H9 (cell line): Measurements from ENCODE around the gene ADAMTS18. TPM values are rescaled to one million over a fixed set of nuclear protein-coding genes. Genes with fewer than 3 reads are reported as not detected.

Experiments
- DNase-seq: peaks from one replicate; pipeline ENCODE4 v3.0.0-alpha.2; 2017
- H2AFZ ChIP-seq: one replicate; pipeline ENCODE4 v1.6.1; 2013; ENCODE audit warnings: mild to moderate bottlenecking, low read length, control low read depth, moderate library complexity
- H2AK5ac ChIP-seq: 2 replicates; pipeline ENCODE4 v1.6.1; 2013; ENCODE audit warnings: low read length, control low read depth, mixed read lengths; ENCODE audit not compliant: insufficient read length
- H2BK120ac ChIP-seq: one replicate; pipeline ENCODE4 v1.6.1; 2013; ENCODE audit warnings: low read depth, mild to moderate bottlenecking, low read length, control low read depth, inconsistent platforms; ENCODE audit not compliant: poor library complexity, severe bottlenecking
- H2BK12ac ChIP-seq: 2 replicates; pipeline ENCODE4 v1.6.1; 2013; ENCODE audit warnings: low read length, control low read depth, mixed read lengths, low read depth; ENCODE audit not compliant: insufficient read length
- H2BK15ac ChIP-seq: 2 replicates; pipeline ENCODE4 v1.6.1; 2013; ENCODE audit warnings: low read depth, low read length, control low read depth
- H2BK20ac ChIP-seq: one replicate; pipeline ENCODE4 v1.6.1; 2013; ENCODE audit warnings: low read depth, mild to moderate bottlenecking, low read length, control low read depth, inconsistent platforms; ENCODE audit not compliant: poor library complexity, severe bottlenecking
- H2BK5ac ChIP-seq: 2 replicates; pipeline ENCODE4 v1.6.1; 2013; ENCODE audit warnings: low read length, control low read depth, mixed read lengths; ENCODE audit not compliant: insufficient read length
- H3K14ac ChIP-seq: 2 replicates; pipeline ENCODE4 v1.6.1; 2013; ENCODE audit warnings: low read length, control low read depth; ENCODE audit not compliant: insufficient read depth
- H3K18ac ChIP-seq: 2 replicates; pipeline ENCODE4 v1.6.1; 2013; ENCODE audit warnings: low read depth, mild to moderate bottlenecking, mixed read lengths, low read length, control low read depth; ENCODE audit not compliant: insufficient read length
- H3K23ac ChIP-seq: 2 replicates; pipeline ENCODE4 v1.6.1; 2013; ENCODE audit warnings: low read length, control low read depth, mixed read lengths, low read depth; ENCODE audit not compliant: insufficient read length
- H3K23me2 ChIP-seq: 2 replicates; pipeline ENCODE4 v1.6.1; 2013; ENCODE audit warnings: low read depth, mild to moderate bottlenecking, mixed read lengths, low read length, control low read depth; ENCODE audit not compliant: insufficient read length, poor library complexity, severe bottlenecking
- H3K27ac ChIP-seq: 2 replicates; pipeline ENCODE4 v1.5.1; 2013; ENCODE audit warnings: low read length, control low read depth, mixed read lengths, low read depth; ENCODE audit not compliant: insufficient read length
- H3K27me3 ChIP-seq: 2 replicates; pipeline ENCODE4 v1.6.1; 2013; ENCODE audit warnings: low read length, control low read depth, inconsistent platforms; ENCODE audit not compliant: insufficient read depth
- H3K4ac ChIP-seq: 2 replicates; pipeline ENCODE4 v1.6.1; 2013; ENCODE audit warnings: low read depth, mild to moderate bottlenecking, control low read depth, inconsistent platforms, low read length, moderate library complexity
- H3K4me1 ChIP-seq: 2 replicates; pipeline ENCODE4 v1.6.1; 2013; ENCODE audit warnings: low read length, control low read depth, inconsistent platforms; ENCODE audit not compliant: insufficient read depth
- H3K4me2 ChIP-seq: 2 replicates; pipeline ENCODE4 v1.6.1; 2013; ENCODE audit warnings: low read length, control low read depth, mixed read lengths; ENCODE audit not compliant: insufficient read length, insufficient read depth
- H3K56ac ChIP-seq: 2 replicates; pipeline ENCODE4 v1.6.1; 2013; ENCODE audit warnings: low read depth, mild to moderate bottlenecking, mixed read lengths, low read length, control low read depth; ENCODE audit not compliant: insufficient read length
- H3K79me1 ChIP-seq: 2 replicates; pipeline ENCODE4 v1.6.1; 2013; ENCODE audit warnings: low read depth, mild to moderate bottlenecking, moderate library complexity, low read length, control low read depth, inconsistent platforms; ENCODE audit not compliant: insufficient read depth, poor library complexity, severe bottlenecking
- H3K79me2 ChIP-seq: 2 replicates; pipeline ENCODE4 v1.6.1; 2013; ENCODE audit warnings: low read length, control low read depth, inconsistent platforms; ENCODE audit not compliant: insufficient read depth
- H3K9ac ChIP-seq: 2 replicates; pipeline ENCODE4 v1.6.1; 2013; ENCODE audit warnings: low read length, control low read depth, mixed read lengths; ENCODE audit not compliant: insufficient read length; ENCODE audit errors: extremely low read depth
- H3K9me3 ChIP-seq: one replicate; pipeline ENCODE4 v1.6.1; 2013; ENCODE audit warnings: low read depth, low read length, inconsistent platforms; ENCODE audit not compliant: control insufficient read depth
- H3T11ph ChIP-seq: one replicate; pipeline ENCODE4 v1.6.1; 2013; ENCODE audit warnings: mild to moderate bottlenecking, low read length, control low read depth, inconsistent platforms
- H4K20me1 ChIP-seq: one replicate; pipeline ENCODE4 v1.6.1; 2013; ENCODE audit not compliant: control insufficient read depth, insufficient read length, insufficient read depth
- H4K5ac ChIP-seq: 2 replicates; pipeline ENCODE4 v1.6.1; 2013; ENCODE audit warnings: low read depth, mild to moderate bottlenecking, mixed read lengths, low read length, control low read depth; ENCODE audit not compliant: insufficient read length
- H4K8ac ChIP-seq: replicated peaks from 2 replicates; pipeline ENCODE4 v1.6.1; 2013; ENCODE audit warnings: low read length, control low read depth, mixed read lengths, low read depth; ENCODE audit not compliant: insufficient read length
- H4K91ac ChIP-seq: 2 replicates; pipeline ENCODE4 v1.6.1; 2013; ENCODE audit warnings: low read depth, mild to moderate bottlenecking, moderate library complexity, mixed read lengths, low read length, control low read depth; ENCODE audit not compliant: insufficient read length
- H3K27ac Mint-ChIP-seq, 3 experiments: 2 replicates in 2 of 3; 3 replicates in 1 of 3; pipeline ENCODE4 v1.8.0; 2020 to 2021; ENCODE audit warnings: mixed read lengths in 3 of 3, mild to moderate bottlenecking in 1 of 3, moderate library complexity in 1 of 3
- H3K27me3 Mint-ChIP-seq: 2 replicates; pipeline ENCODE4 v1.8.0; 2021; ENCODE audit warnings: low read depth, mild to moderate bottlenecking, moderate library complexity, mixed read lengths
- H3K36me3 Mint-ChIP-seq, 3 experiments: 2 replicates in 2 of 3; 3 replicates in 1 of 3; pipeline ENCODE4 v1.8.0; 2020 to 2021; ENCODE audit warnings: low read depth in 3 of 3, mixed read lengths in 3 of 3; ENCODE audit not compliant: insufficient read depth in 1 of 3
- H3K4me1 Mint-ChIP-seq, 2 experiments: 2 replicates each; pipeline ENCODE4 v1.8.0; 2020; ENCODE audit warnings: mixed read lengths in 2 of 2
- H3K4me3 Mint-ChIP-seq, 2 experiments: 2 replicates in 1 of 2; 3 replicates in 1 of 2; pipeline ENCODE4 v1.8.0; 2020 to 2021; ENCODE audit warnings: mild to moderate bottlenecking in 2 of 2, mixed read lengths in 2 of 2, moderate library complexity in 1 of 2
- H3K9me3 Mint-ChIP-seq, 2 experiments: 2 replicates in 1 of 2; 3 replicates in 1 of 2; pipeline ENCODE4 v1.8.0; 2020; ENCODE audit warnings: mild to moderate bottlenecking in 2 of 2, mixed read lengths in 2 of 2, moderate library complexity in 1 of 2
- CTCF ChIP-seq: fragments of 200-600 bp; sonication (generic); conservative IDR thresholded peaks from 3 replicates; pipeline ENCODE4 v1.8.0; 2021; ENCODE audit warnings: antibody characterized with exemption, mild to moderate bottlenecking
- WGBS: extraction: QIAGEN DNeasy Blood & Tissue Kit; methylation state at CpG from one replicate; pipeline ENCODE4 v1.1.7; 2013; ENCODE audit warnings: missing lambda C conversion rate, low lambda C conversion rate, mixed read lengths; ENCODE audit not compliant: insufficient read length; ENCODE audit errors: extremely low coverage; 5-methylcytosine and 5-hydroxymethylcytosine counted together
- total RNA-seq: library from RNA; stranded (reverse); gene quantifications from 2 replicates; pipeline ENCODE4 v1.2.1, GENCODE V29; 2021

Gene ADAMTS18
- total RNA-seq, 1 experiment from 2014 or later = 0.07 TPM

DNA sequence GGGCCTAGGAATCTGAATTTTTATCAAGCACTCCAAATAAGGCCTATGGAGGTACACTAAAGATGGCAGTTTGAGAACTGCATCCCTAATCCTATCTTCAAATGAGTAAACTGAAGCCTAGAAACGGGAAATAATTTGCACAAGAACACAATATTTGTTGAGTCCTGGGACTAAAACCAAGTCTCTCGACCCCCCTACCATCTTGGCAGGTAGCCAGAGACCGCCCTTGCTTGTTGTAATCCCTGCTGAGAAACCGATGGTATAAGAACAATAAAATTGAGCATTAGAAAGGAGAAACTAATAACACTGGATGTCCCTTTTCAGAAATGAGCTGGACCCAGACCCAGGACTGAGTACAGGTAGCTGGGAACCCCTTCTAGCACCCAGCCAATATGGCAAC, 24.4 kb downstream of the ADAMTS18 start:
- Histone ChIP-seq H4K5ac (no peak overlapping the region), H3K23me2 (no peaks in the 10 kb centered on the region), H3K27ac (no peak overlapping the region), H3K27me3 (no peaks in the 10 kb centered on the region), H3K23ac (no peak overlapping the region), H2BK20ac (no peak overlapping the region), H3K4me2 (no peak overlapping the region), H4K8ac (no peak overlapping the region), H4K20me1 (no peaks in the 10 kb centered on the region), H3K56ac (no peak overlapping the region), H3K4me1 (no peaks in the 10 kb centered on the region), H2BK5ac (no peak overlapping the region), H3K4ac (no peak overlapping the region), H2BK12ac (no peak overlapping the region), H3K14ac (no peak overlapping the region), H3K9me3 (no peaks in the 10 kb centered on the region), H4K91ac (no peak overlapping the region), H3K9ac (no peak overlapping the region), H3K79me2 (no peaks in the 10 kb centered on the region), H2AFZ (no peak overlapping the region), H2BK120ac (no peak overlapping the region), H2AK5ac (no peak overlapping the region), H3K18ac (no peak overlapping the region), H3T11ph (no peak overlapping the region), H2BK15ac (no peak overlapping the region), H3K79me1 (no peaks in the 10 kb centered on the region)
- WGBS = no CpG with 5 or more reads among the region's 4 CpGs
- H3K27me3 Mint-ChIP-seq = no peaks in the 10 kb centered on the region
- no peaks in the 10 kb centered on the region for H3K4me1 Mint-ChIP-seq
- H3K27ac Mint-ChIP-seq = no peak overlapping the region
- no peak overlapping the region for H3K4me3 Mint-ChIP-seq
- peaks cover 3% of the 10 kb centered on the region in 2 experiments; a peak in 4 of 5 replicates for H3K9me3 Mint-ChIP-seq
- DNase-seq = no peak
- TF ChIP-seq CTCF = no peak
- peaks cover 0 to 4% (median 0%) of the 10 kb centered on the region in 3 experiments; a peak in 1 of 7 replicates for H3K36me3 Mint-ChIP-seq
